HG03571 (cell line): ENCODE results near the gene DAGLA.

Source experiments
- ATAC-seq: cut with Tn5 transposase; IDR thresholded peaks from one replicate; pipeline ENCODE4 v1.9.1; 2021; ENCODE audit not compliant: unreplicated experiment

Gene DAGLA

DNA sequence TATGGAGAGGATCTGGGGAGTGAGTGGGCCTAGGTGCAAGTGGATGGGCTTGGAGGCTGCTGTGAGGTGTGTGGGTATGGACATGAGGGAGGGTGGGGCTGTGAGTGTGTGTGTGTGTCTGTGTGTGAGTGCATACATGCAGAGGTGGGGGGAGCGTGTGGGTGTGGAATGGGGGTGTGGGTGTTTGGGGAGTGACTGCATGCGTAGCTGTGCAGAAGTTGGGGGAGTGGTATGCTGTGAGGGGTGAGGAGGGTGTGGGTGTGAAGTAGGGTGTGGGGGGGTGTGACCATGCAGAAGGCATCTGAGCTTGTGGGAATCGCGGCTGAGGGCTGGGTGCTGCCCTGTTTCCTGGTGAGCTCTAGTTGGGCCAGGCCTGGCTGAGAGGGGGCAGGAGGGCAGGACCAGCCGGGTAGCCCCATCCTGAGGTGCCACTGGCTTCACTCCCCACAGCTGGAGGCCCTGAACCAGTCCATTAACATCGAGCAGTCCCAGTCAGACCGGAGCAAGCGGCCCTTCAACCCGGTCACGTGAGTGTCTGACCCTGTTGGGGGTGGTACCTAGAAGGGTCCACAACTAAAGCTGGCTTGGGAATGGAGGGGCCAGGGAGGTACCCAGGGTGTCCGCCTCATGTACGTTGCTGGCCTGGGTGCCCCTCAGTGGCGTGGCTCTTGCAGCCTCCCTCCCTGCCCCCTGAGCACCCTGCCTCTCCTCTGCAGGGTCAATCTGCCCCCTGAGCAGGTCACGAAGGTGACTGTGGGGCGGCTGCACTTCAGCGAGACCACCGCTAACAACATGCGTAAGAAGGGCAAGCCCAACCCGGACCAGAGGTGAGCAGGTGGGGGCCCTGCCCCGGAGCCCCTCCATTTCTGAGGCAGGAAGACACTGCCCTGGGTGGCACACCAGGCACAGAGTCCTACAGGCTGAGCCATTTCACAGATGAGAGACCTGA is 95.7 kb downstream of the DAGLA start:
- no peak for ATAC-seq

DNA sequence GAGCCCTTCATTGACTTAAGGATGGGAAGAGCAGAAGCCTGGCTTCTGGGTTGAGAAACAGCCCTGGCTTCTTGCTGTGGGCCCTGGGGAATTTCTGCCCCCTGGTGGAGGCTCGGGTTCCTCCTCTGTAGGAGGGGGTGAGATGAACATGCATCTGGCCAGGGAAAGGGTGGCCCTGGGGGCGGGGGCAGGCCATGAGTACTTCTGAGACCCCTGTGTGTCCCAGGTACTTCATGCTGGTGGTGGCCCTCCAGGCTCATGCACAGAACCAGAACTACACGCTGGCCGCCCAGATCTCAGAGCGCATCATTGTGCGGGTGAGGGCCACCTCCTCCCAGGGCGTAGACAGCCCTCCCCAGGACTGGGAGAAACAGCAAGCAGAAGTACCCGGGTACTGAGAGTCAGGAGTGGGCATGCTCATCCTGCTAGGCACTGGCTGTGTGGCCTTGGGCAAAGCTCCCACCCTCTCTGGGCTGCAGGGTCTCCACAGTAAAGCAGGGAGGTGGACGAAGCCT is 96.4 kb downstream of the DAGLA start:
- no peak for ATAC-seq

- ATAC-seq: no peak
Observed at GRCh38 chr11:61777234-61778090, 97.3 kb downstream of the DAGLA start.

- ATAC-seq: no peak
Observed at GRCh38 chr11:61778357-61778886, 98.2 kb downstream of the DAGLA start.

- ATAC-seq: no peak
Observed at GRCh38 chr11:61778920-61779650, 98.9 kb downstream of the DAGLA start.

GRCh38 chr11:61779666-61780525 is 99.7 kb downstream of the DAGLA start:
- ATAC-seq: no peak

- ATAC-seq: no peak
Observed at GRCh38 chr11:61780581-61781162, 100.5 kb downstream of the DAGLA start.

DNA sequence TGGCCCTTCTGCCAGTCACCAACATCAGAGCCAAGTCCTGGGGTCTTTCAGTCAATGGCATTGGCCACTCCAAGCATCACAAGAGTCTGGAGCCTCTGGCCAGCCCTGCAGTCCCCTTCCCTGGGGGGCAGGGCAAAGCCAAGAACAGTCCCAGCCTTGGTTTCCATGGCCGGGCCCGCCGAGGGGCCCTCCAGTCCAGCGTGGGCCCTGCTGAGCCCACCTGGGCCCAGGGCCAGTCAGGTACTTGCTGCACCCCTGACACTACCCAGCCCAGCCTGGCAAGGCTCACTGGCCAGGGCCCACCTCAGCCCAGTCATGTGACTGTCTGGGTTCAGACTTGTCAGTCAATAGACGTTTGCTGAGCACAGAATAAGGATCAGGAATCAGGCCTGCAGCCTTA is 101.4 kb downstream of the DAGLA start:
- no peak for ATAC-seq

DNA sequence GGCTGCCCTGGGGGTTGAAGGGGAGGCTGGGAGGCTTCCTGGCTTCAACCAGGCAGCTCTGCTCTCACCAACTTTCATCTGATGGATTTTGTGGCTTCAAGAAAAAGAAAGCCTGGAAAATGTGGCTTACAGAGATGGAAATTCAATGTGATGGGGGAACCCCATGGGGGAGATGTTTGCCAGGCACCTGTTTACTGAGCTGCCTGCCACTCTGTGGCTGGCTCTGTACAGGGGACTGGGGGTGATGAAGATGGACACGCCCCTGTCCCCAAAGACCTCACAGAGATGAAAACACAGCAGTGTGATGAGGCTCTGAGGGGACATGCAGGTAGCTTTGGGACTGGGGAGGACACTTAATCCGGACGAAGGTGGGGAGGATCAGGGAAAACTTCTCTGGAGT is 102.1 kb downstream of the DAGLA start:
- ATAC-seq: no peak

GRCh38 chr11:61782841-61783240 is 102.7 kb downstream of the DAGLA start:
- ATAC-seq: no peak

GRCh38 chr11:61783717-61784505 is 103.7 kb downstream of the DAGLA start:
- no peak for ATAC-seq

GRCh38 chr11:61784506-61784805 is 104.3 kb downstream of the DAGLA start:
- ATAC-seq: no peak

GRCh38 chr11:61785837-61786402 is 105.7 kb downstream of the DAGLA start:
- ATAC-seq: no peak

GRCh38 chr11:61787928-61788491 is 107.8 kb downstream of the DAGLA start:
- ATAC-seq: no peak

DNA sequence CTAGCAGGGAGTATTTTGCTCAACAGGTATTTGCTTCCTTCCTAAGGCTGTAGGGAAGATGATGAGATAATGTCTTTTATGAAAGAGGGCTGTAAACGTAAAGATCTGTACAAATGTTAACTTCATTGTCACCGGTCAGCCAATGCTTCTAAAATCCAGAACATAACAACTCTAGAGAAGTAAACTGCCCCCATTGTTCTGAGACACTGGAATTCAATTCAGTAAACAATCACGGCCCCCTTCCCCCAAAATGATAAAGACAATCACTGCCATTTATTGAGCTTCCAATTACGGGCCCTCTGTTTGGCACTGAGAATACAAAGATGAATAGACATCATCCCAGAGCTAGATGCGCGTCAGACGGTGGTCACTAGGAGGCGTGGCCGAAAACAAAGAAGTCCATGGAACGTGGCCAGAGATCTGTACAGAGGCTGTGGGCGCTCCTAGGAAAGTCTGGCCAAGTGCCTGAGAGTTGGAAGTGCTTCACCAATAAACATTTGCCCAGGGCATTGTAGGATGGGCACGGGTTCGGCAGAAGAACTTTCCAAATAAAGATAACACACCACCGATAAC is 111.6 kb downstream of the DAGLA start:
- ATAC-seq: peak; percentile 15

DNA sequence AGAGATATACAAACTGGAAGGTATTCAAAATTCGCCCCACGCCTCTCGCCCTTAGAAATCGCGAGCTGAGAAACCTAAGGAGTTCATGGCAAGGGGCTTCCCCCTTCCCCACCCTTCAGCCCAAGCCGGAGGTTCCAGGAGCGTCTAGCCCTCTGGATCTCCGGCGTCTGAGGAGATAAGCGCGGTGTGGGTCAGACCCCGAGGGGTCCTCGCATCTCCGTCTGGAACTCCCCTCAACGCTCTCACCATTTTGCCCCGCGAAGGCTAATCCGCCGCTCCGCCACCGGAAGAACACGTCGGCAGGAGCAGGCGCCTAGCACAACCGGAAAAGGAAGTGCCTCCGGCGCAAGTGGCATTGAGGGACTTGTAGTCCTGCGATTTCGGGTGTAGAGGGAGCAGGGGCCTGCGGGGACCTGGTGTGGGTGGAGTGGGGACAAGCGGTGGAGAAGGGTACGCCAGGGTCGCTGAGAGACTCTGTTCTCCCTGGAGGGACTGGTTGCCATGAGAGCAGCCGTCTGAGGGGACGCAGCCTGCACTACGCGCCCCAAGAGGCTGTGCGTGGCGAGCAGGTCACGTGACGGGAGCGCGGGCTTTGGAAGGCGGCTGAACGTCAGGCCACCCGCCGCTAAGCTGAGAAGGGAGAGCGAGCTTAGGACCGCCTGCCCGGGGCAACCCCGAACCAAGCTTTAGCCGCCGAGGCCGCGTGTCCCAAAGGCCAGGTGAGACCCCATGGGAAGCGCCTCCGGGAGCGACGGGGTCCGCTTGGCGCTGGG is 112.3 kb downstream of the DAGLA start, which contains the start of the genes FEN1 and TMEM258:
TSS of gene FEN1 (plus strand) at position 602 of the 773 bp plus-strand sequence. CDS start 2,451 bp downstream, outside the sequence.
TSS of gene TMEM258 (minus strand) at position 290 of the 773 bp plus-strand sequence. CDS start at position 249, 41 bp downstream.
- peak; percentile 80 for ATAC-seq
